HUDEP-2 (cell line): ENCODE results near the gene OR4N2.
A peak's percentile ranks its signal among the peaks of the same experiment; 100 is the strongest.
"Not testable (repeated sequence)": the region's sequence is repeated elsewhere in the genome, so short reads cannot be mapped to it uniquely, and the experiment has no call there.

Source experiments
- DNase-seq, 76 experiments: peaks; one replicate each; lab custom pipeline; 2025; ENCODE audit not compliant: unreplicated experiment in 76 of 76; lab: John Stamatoyannopoulos, UW

OR4N2 gene

DNA sequence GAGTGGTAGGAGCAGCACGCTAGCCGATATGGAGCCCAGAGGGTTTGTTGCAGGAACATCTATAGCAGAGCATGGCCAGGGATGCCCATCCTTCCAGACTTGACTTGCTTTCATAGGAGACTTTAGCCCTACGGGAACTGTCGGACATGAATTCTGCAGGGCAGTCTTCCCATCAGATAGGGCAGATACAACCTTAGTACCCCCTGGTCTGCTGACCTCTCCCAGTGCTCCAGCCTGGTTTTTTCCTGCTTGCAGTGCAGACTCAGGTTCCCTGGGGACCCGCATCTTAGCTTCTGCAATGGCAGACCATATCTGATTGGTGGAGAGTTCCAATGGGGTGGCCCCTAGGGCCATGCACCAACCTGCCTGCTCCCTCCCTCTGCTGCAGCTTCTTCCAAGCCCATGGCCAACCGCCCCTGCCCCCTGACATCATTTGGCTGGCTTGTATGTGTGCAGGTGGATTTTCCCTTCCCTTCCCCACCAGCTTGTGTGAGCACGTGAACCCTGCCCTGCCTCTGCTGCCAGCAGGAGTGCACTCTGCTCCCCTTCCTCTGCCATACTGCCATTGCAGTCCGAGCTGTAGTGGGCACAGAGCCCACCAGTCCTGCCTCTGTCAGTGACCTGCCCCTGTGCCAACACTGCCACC lies 30.8 kb downstream of the OR4N2 start:
- DNase-seq, result not testable (repeated sequence)

DNA sequence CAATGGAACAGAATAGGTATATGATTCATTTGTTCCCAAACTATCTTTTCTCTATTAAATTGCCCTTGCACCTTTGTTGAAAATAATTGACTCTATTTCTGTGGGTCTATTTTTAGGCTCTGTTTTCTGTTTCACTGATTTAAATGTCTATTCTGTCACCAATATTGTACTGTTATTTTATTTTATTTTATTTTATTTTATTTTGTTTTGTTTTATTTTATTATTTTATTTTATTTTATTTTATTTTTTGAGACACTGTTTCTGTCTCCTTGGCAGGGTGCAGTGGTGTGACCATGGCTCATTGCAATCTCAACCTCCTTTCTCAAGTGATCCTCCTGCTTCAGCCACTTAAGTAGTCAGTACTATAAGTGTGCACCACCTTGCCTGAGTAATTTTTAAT lies 34.9 kb downstream of the OR4N2 start:
- no peak for DNase-seq

DNA sequence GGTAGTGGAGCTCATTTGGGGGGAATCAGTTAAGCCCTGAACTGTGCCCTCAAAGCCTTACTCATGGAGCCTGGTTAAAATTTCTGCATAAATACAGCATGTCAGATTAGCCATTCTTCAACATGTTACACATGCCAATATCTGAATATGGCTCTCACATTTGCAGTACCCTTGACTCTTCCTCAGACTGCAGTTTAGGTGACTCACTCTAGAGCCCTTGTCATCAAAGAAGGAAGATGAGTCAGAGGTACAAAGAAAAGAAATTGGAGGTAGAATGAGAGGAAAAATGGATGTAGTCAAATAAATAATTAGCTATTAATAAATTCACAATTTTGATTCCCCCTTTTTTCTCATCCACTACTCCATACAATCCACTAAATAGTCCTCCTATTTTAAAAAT lies 47.8 kb downstream of the OR4N2 start:
- DNase-seq, result no peak

DNA sequence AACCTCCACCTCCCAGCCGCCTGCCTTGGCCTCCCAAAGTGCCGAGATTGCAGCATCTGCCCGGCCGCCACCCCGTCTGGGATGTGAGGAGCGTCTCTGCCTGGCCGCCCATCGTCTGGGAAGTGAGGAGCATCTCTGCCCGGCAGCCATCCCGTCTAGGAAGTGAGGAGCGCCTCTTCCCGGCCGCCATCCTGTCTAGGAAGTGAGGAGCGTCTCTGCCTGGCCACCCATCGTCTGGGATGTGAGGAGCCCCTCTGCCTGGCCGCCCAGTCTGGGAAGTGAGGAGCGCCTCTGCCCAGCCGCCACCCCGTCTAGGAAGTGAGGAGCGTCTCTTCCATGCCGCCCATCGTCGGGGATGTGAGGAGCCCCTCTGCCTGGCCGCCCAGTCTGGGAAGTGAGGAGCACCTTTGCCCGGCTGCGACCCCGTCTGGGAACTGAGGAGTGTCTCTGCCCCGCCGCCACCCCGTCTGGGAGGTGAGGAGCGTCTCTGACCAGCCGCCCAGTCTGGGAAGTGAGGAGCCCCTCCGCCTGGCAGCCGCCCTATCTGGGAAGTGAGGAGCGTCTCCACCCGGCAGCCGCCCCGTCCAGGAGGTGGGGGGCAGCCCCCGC lies 62.6 kb downstream of the OR4N2 start:
- DNase-seq, result not testable (repeated sequence)

DNA sequence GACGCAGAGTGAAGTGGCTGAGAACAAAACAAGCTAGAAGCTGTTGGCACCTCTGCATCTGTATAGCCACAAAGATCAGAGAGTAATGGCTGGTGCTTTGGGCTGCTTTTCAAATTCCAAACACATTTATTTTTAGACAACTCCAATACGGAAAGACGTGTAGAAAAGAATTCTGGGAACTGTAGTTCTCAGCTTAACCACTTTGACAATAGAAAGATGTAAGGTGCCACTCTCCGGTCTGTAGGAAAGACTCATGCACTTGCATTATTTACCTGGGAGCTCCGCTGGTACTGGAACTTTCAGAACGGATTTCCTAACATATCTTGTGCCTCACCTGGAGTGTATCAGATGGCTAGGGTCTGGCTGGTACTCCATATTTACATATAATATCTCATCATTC lies 69.6 kb downstream of the OR4N2 start:
- DNase-seq, result no peak

DNA sequence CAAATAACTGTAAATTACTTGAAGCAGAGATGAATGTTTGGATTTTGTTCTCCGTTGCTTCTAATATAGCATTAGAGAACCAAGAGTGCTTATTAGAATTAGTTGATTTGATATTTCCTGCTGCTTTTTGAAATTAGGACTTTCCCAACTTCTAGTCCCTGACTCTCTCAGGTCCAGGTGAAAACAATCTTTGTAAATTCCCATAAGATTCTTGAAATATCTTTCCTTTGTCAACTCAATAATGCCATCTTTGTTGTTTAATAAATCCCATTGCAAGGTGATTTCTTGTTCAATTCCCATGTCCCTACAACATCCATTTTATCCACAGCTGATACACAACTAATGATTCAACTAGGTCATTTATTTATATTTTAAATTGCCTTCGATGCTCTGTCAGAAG lies 71.3 kb downstream of the OR4N2 start, which contains the start of gene OR4K2:
OR4K2 (plus strand) TSS at position 301 of the 400 bp plus-strand sequence. CDS start 1,126 bp downstream, outside the sequence.
- no peak for DNase-seq

DNA sequence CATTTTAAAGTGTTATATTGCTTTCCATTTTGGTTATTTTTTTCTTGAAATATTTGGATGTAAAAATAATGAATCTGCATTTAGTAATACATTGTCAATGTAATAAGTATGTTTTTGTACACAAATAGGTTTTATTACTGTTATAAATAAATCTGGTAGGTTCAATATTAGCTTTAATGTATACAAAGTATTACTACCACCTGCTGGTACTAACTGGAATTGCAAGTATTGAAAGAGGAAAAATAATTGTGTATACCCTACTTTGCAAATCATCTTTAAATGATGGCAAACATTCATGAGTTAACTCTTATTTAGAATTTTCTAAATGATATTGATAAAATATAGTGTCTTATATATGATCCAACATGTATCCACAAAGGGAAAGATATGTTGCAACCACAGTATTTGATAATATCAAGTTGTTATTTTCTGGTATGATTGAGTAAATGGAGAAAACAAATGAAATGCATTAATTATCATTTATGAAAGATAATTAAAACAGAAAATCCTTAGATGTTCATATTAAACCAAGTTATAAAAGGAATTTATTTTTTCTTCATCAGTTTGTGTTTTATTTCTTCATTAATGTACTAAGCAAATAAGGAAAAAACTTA lies 74.6 kb downstream of the OR4N2 start:
- DNase-seq, result peak in 9 of 76 experiments; percentile 1 to 38 (median 7)
